GM12801 (cell line): Measurements from ENCODE around the gene FAM229A.

ENCODE experiments used
- CTCF ChIP-seq: IDR thresholded peaks from one replicate; pipeline ENCODE4 v1.5.1; 2011; ENCODE audit warnings: control low read depth; ENCODE audit not compliant: insufficient read length; ENCODE audit errors: extremely low read depth

FAM229A gene

GRCh38 chr1:32367912-32368635, 5.8 kb upstream of the FAM229A start:
- no peak for TF ChIP-seq CTCF

GRCh38 chr1:32365445-32365844, 3.2 kb upstream of the FAM229A start:
- no peak for TF ChIP-seq CTCF

DNA sequence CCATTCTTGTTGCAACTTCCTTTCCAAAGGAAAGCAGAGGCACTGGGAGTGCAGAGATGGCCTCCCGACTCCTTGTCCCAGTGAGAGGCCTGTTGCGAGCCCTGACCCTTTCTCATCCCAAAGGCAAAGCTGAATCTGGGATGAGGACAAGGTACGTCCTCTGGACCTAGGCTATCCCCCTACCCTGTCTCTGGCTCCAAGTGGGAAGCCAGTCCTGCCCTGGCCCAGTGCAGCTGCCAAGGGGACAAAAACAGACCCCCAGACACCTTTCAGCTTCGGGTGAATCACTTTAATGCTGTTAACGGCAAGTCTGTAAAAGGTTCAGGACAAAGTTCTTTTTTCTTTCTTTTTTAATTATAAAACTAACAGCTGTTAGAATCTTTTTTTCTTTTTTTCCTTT, 2.6 kb upstream of the FAM229A start:
- no peak for TF ChIP-seq CTCF

DNA sequence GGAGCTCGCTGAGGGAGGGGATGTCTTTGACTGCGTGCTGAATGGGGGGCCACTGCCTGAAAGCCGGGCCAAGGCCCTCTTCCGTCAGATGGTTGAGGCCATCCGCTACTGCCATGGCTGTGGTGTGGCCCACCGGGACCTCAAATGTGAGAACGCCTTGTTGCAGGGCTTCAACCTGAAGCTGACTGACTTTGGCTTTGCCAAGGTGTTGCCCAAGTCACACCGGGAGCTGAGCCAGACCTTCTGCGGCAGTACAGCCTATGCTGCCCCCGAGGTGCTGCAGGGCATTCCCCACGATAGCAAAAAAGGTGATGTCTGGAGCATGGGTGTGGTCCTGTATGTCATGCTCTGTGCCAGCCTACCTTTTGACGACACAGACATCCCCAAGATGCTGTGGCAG, 1.4 kb upstream of the FAM229A start:
- no peak for TF ChIP-seq CTCF

DNA sequence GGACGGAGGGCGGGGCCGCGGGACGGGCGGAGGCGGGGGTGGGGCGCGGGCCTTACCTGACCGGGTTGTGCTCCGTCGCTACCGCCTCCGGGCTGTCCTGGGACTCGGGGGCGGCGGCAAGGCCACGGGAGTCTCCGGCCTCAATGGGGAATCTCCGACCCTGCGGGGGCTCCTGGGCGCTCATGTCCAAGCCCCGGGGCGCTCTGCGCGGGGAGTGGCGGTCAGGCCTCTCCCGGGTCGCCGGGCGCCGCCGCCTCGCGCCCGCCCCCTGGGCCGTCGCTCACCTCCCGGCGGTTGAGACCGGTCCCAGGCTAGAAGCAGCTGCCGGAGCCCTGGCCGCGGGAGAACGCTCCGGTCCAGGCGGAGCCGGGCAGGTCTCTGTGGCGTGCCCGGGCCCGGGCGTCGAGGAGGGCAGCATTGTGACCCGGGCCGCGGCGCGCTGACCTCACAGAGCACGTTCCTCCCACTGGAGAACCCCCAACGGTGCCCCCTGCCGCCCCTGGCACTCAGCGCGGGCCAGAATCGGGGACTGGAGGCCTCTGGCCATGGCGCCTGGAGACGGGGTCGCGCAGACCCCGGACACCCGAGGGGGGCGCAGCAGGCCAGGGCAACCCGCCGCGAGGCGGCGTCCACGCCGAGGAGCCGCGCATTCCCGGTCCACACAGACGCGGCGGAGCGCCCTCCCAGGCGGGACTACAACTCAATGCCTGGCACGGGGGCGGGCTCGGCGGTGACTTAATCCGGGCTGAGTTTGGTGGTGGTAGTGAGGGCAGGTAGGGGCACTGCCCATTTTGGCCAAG, 411 bp downstream of the FAM229A start:
- TF ChIP-seq CTCF: no peak

DNA sequence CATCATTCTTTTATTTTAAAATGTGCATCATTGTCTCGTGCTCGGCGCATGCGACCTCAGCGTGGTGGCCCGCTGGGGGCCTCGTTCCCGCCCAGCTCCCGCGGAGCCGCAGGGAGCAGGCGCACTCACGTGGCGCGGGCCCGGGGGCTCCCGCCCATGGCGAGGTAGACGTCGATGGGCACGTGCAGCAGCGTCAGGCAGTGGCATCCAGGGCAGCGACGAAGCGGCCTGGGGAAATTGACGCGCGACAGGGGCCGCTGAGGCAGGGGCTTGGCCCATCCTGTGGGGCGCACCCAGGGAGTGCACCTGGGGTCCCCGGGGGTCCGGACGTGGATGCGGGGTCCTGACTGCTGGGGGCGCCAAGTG, 994 bp downstream of the FAM229A start:
- no peak for TF ChIP-seq CTCF

- TF ChIP-seq CTCF: no peak
These were observed 3.9 kb downstream of the FAM229A start for GRCh38 chr1:32358435-32358834.
